IMR-90 (cell line): ENCODE results near the gene DTX1. TPM values are rescaled to one million over a fixed set of nuclear protein-coding genes. Genes with fewer than 3 reads are reported as not detected.

ENCODE experiments used
- ATAC-seq: fragments of 200-7000 bp; cut with Tn5 transposase; 2 replicates; pipeline ENCODE4 v1.9.1; 2020; ENCODE audit warnings: low read depth, mild to moderate bottlenecking, moderate library complexity
- BruUV-seq: library from RNA; stranded (reverse); fragments of 400-500 nt; replicated peaks from 2 replicates; lab custom pipeline; 2021; lab: Mats Ljungman, UMichigan
- CTCF ChIA-PET: fragments of 300-600 bp; formaldehyde crosslinking; extraction: SDS; loops from one replicate; lab custom pipeline; 2021; ENCODE audit warnings: antibody characterized with exemption; lab: Yijun Ruan, JAX
- POLR2A ChIA-PET: fragments of 300-600 bp; sonication (Branson Sonifier 250); formaldehyde crosslinking; loops from one replicate; lab custom pipeline; 2022; ENCODE audit warnings: antibody characterized with exemption; ENCODE audit not compliant: unreplicated experiment; lab: Charles Lee
- DNase-seq: peaks from one replicate; pipeline ENCODE4 v3.0.0; 2013
- H2AFZ ChIP-seq: replicated peaks from 2 replicates; pipeline ENCODE3; 2013; ENCODE audit warnings: low read length, mild to moderate bottlenecking; ENCODE audit not compliant: poor library complexity
- H2AK5ac ChIP-seq: 2 replicates; pipeline ENCODE4 v1.6.1; 2013; ENCODE audit warnings: low read depth, low read length, inconsistent platforms
- H2AK9ac ChIP-seq: replicated peaks from 2 replicates; pipeline ENCODE3; 2013; ENCODE audit warnings: mild to moderate bottlenecking, low read depth, low read length, moderate library complexity; ENCODE audit not compliant: poor library complexity
- H2BK120ac ChIP-seq: 2 replicates; pipeline ENCODE4 v1.6.1; 2013; ENCODE audit warnings: low read depth, low read length, inconsistent platforms
- H2BK15ac ChIP-seq: 3 replicates; pipeline ENCODE4 v1.6.1; 2013; ENCODE audit warnings: low read depth, low read length, inconsistent platforms
- H2BK20ac ChIP-seq: 2 replicates; pipeline ENCODE4 v1.6.1; 2013; ENCODE audit warnings: low read depth, mild to moderate bottlenecking, inconsistent platforms, low read length, moderate library complexity
- H2BK5ac ChIP-seq: 2 replicates; pipeline ENCODE4 v1.6.1; 2013; ENCODE audit warnings: mild to moderate bottlenecking, low read depth, low read length, inconsistent platforms; ENCODE audit not compliant: poor library complexity, severe bottlenecking
- H3K14ac ChIP-seq: replicated peaks from 2 replicates; pipeline ENCODE4 v1.6.1; 2013; ENCODE audit warnings: low read depth, low read length, inconsistent platforms
- H3K18ac ChIP-seq: 2 replicates; pipeline ENCODE4 v1.6.1; 2013; ENCODE audit warnings: low read depth, low read length, control low read depth
- H3K23ac ChIP-seq: 2 replicates; pipeline ENCODE4 v1.6.1; 2013; ENCODE audit warnings: low read depth, low read length, inconsistent platforms
- H3K27ac ChIP-seq: 2 replicates; pipeline ENCODE4 v1.5.1; 2013; ENCODE audit warnings: mild to moderate bottlenecking, control low read depth, low read length; ENCODE audit not compliant: insufficient read depth
- H3K27me3 ChIP-seq: 2 replicates; pipeline ENCODE4 v1.6.1; 2013; ENCODE audit warnings: low read length; ENCODE audit not compliant: control insufficient read depth, insufficient read depth
- H3K36me3 ChIP-seq: 2 replicates; pipeline ENCODE4 v1.6.1; 2013; ENCODE audit warnings: low read length, mixed read lengths; ENCODE audit not compliant: control insufficient read depth, insufficient read depth
- H3K4ac ChIP-seq: 2 replicates; pipeline ENCODE4 v1.6.1; 2013; ENCODE audit warnings: low read depth, low read length, inconsistent platforms
- H3K4me1 ChIP-seq: 2 replicates; pipeline ENCODE4 v1.6.1; 2013; ENCODE audit warnings: low read length, mixed read lengths; ENCODE audit not compliant: control insufficient read depth, insufficient read depth
- H3K4me2 ChIP-seq: 2 replicates; pipeline ENCODE4 v1.6.1; 2013; ENCODE audit warnings: low read depth, mild to moderate bottlenecking, control low read depth, low read length, moderate library complexity
- H3K4me3 ChIP-seq: 2 replicates; pipeline ENCODE4 v1.5.1; 2013; ENCODE audit warnings: low read depth, mild to moderate bottlenecking, control low read depth, low read length, moderate library complexity; ENCODE audit not compliant: insufficient read depth
- H3K56ac ChIP-seq: 2 replicates; pipeline ENCODE4 v1.6.1; 2013; ENCODE audit warnings: low read length, inconsistent platforms; ENCODE audit not compliant: insufficient read depth; ENCODE audit errors: extremely low read depth
- H3K79me1 ChIP-seq, 2 experiments: 2 replicates each; pipeline ENCODE4 v1.6.1; 2013; ENCODE audit warnings: low read length in 2 of 2, inconsistent platforms in 1 of 2, low read depth in 1 of 2
- H3K9ac ChIP-seq: 2 replicates; pipeline ENCODE4 v1.6.1; 2013; ENCODE audit warnings: low read depth, low read length, control low read depth
- H3K9me1 ChIP-seq: 2 replicates; pipeline ENCODE4 v1.6.1; 2013; ENCODE audit warnings: low read length, inconsistent platforms; ENCODE audit not compliant: insufficient read depth
- H3K9me3 ChIP-seq: 2 replicates; pipeline ENCODE4 v1.6.1; 2013; ENCODE audit warnings: low read length; ENCODE audit not compliant: control insufficient read depth, insufficient read depth
- H4K20me1 ChIP-seq: 2 replicates; pipeline ENCODE4 v1.6.1; 2013; ENCODE audit warnings: low read length, inconsistent platforms; ENCODE audit not compliant: insufficient read depth
- H4K5ac ChIP-seq: 2 replicates; pipeline ENCODE4 v1.6.1; 2013; ENCODE audit warnings: mild to moderate bottlenecking, low read depth, low read length, control low read depth
- H4K8ac ChIP-seq, 2 experiments: 2 replicates each; pipeline ENCODE4 v1.6.1; 2013; ENCODE audit warnings: low read depth in 2 of 2, low read length in 2 of 2, control low read depth in 1 of 2, inconsistent platforms in 1 of 2
- H4K91ac ChIP-seq: 2 replicates; pipeline ENCODE4 v1.6.1; 2013; ENCODE audit warnings: low read depth, low read length, inconsistent platforms; ENCODE audit not compliant: insufficient read depth
- BHLHE40 ChIP-seq: fragments of 150-350 bp; IDR thresholded peaks from 2 replicates; pipeline ENCODE4 v1.6.1; 2016; ENCODE audit warnings: mild to moderate bottlenecking, low read depth, low read length
- CEBPB ChIP-seq: IDR thresholded peaks from 2 replicates; pipeline ENCODE4 v1.6.1; 2012; ENCODE audit warnings: low read depth, low read length, improper control_type of control experiment
- CHD1 ChIP-seq: IDR thresholded peaks from 2 replicates; pipeline ENCODE4 v1.6.1; 2012; ENCODE audit warnings: low read depth, low read length, improper control_type of control experiment
- CTCF ChIP-seq: conservative IDR thresholded peaks from 2 replicates; pipeline ENCODE4 v1.5.1; 2012; ENCODE audit warnings: mild to moderate bottlenecking, low read depth, low read length, improper control_type of control experiment
- ELK1 ChIP-seq: fragments of 150-350 bp; IDR thresholded peaks from 2 replicates; pipeline ENCODE4 v1.6.1; 2016; ENCODE audit warnings: low read depth, mild to moderate bottlenecking, low read length, moderate library complexity, borderline replicate concordance
- FOS ChIP-seq: fragments of 150-350 bp; IDR thresholded peaks from 2 replicates; pipeline ENCODE4 v1.6.1; 2016; ENCODE audit warnings: low read depth, low read length
- MAFK ChIP-seq: IDR thresholded peaks from 2 replicates; pipeline ENCODE4 v1.6.1; 2012; ENCODE audit warnings: low read depth, low read length, improper control_type of control experiment
- MAZ ChIP-seq: IDR thresholded peaks from 2 replicates; pipeline ENCODE4 v1.6.1; 2012; ENCODE audit warnings: low read depth, mild to moderate bottlenecking, low read length, improper control_type of control experiment, moderate library complexity, borderline replicate concordance
- MXI1 ChIP-seq: IDR thresholded peaks from 2 replicates; pipeline ENCODE4 v1.6.1; 2012; ENCODE audit warnings: low read depth, mild to moderate bottlenecking, low read length, moderate library complexity, borderline replicate concordance
- NFE2L2 ChIP-seq: fragments of 150-350 bp; IDR thresholded peaks from 2 replicates; pipeline ENCODE4 v1.6.1; 2016; ENCODE audit warnings: low read depth, mild to moderate bottlenecking, low read length
- POLR2A ChIP-seq: IDR thresholded peaks from 2 replicates; pipeline ENCODE4 v1.6.1; 2012; ENCODE audit warnings: mild to moderate bottlenecking, low read depth, low read length
- RAD21 ChIP-seq: IDR thresholded peaks from 2 replicates; pipeline ENCODE4 v1.6.1; 2012; ENCODE audit warnings: low read length, improper control_type of control experiment
- RCOR1 ChIP-seq: IDR thresholded peaks from 2 replicates; pipeline ENCODE4 v1.6.1; 2012; ENCODE audit warnings: mild to moderate bottlenecking, low read length, improper control_type of control experiment; ENCODE audit not compliant: insufficient replicate concordance
- RFX5 ChIP-seq: IDR thresholded peaks from 2 replicates; pipeline ENCODE4 v1.8.0; 2012; ENCODE audit warnings: low read depth, mild to moderate bottlenecking, low read length, moderate library complexity
- SMC3 ChIP-seq: fragments of 150-350 bp; IDR thresholded peaks from 2 replicates; pipeline ENCODE4 v1.6.1; 2016; ENCODE audit warnings: low read depth, mild to moderate bottlenecking, antibody characterized with exemption, low read length, moderate library complexity
- WGBS, 2 experiments: methylation state at CpG; one replicate each; pipeline versions ENCODE4 v1.1.5 to v1.1.7; 2013; ENCODE audit warnings: missing lambda C conversion rate in 2 of 2; ENCODE audit not compliant: insufficient read length in 1 of 2; ENCODE audit errors: extremely low coverage in 2 of 2; 5-methylcytosine and 5-hydroxymethylcytosine counted together
- dilution Hi-C: fragments of 300-500 bp; cut with HindIII; formaldehyde crosslinking; loops from one replicate; pipeline ENCODE4 v1.14.3; 2018; ENCODE audit warnings: low sequenced_read_pairs; ENCODE audit not compliant: unreplicated experiment
- in situ Hi-C: fragments of 300-500 bp; cut with MboI; formaldehyde crosslinking; loops from 3 replicates; pipeline ENCODE4 v1.14.3; 2019; ENCODE audit warnings: low sequenced_read_pairs, inconsistent platforms, mixed read lengths
- intact Hi-C: fragments of 100-400 bp; cut with micrococcal nuclease; formaldehyde crosslinking; loops from 2 replicates; pipeline ENCODE4 v1.10.0; 2022
- polyA plus RNA-seq, 3 experiments: library from polyadenylated mRNA; depleted of rRNA; stranded (reverse); fragments of >200 nt; gene quantifications; 2 replicates each; pipeline ENCODE4 v1.2.3, GENCODE V29; 2012; ENCODE audit warnings: low replicate concordance in 1 of 3
- total RNA-seq: library from RNA; depleted of rRNA; stranded (reverse); fragments of >200 nt; gene quantifications from 2 replicates; pipeline ENCODE4 v1.2.3, GENCODE V29; 2012
- TF ChIP-seq, protein P1 (sequence below): fragments of 150-350 bp; IDR thresholded peaks from 2 replicates; pipeline ENCODE4 v1.6.1; 2017; ENCODE audit warnings: mild to moderate bottlenecking, antibody characterized with exemption, low read length, low read depth

The DTX1 gene
- total and polyA plus RNA-seq, 2 of the 4 experiments (the other 2 are of a cell fraction): not detected

DNA sequence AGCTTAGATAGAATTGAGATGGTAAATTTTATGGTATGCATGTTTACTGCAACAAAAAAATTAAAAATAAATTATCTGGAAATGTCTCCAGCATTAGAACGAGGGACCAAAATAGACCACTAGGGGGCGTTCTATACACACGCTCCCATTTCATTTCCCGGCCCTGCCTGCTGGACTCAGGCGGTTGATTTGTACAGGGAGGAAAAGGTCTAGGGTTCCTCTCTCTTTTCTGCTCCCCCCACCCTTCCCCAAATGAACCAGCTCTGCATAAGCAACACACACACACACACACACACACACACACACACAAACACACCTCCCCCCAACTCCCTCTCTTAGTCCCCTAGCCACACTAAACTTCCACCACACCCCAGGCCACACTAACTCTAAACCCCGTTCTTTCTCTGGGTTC is 7.8 kb upstream of the DTX1 start:
- no peaks in the 10 kb centered on the region for H3K4me1 ChIP-seq
- ChIA-PET CTCF (interaction anchor here (0.6 to 2.1 kb wide), 4 partner anchors 11 to 126 kb away, joined by 3 to 8 read pairs (median 5); no protein-coding TSS in a partner anchor), POLR2A (no interaction called here)
- H3K36me3 ChIP-seq: no peaks in the 10 kb centered on the region
- no peak overlapping the region for H2AK5ac ChIP-seq
- intact Hi-C loops: loop anchor here (1.0 to 2.0 kb wide), 4 partner anchors 50 to 378 kb away; no protein-coding TSS in a partner anchor
- no TSS peak for BruUV-seq
- no peak overlapping the region for H2BK15ac ChIP-seq
- no peak overlapping the region for H3K4ac ChIP-seq
- no peak overlapping the region for H3K4me2 ChIP-seq
- no peak overlapping the region for H4K8ac ChIP-seq
- no peak overlapping the region for H3K9ac ChIP-seq
- H2BK20ac ChIP-seq: no peak overlapping the region
- ATAC-seq (peak; percentile 91), DNase-seq (peak; percentile 51)
- no peak overlapping the region for H3K56ac ChIP-seq
- H2BK5ac ChIP-seq: no peak overlapping the region
- H4K91ac ChIP-seq: no peak overlapping the region
- TF ChIP-seq MAFK (no peak), RCOR1 (no peak), NFE2L2 (no peak), MAZ (no peak), MXI1 (no peak), RFX5 (no peak), CHD1 (no peak), CEBPB (no peak), RAD21 (peak; percentile 88), CTCF (peak; percentile 93), SMC3 (peak; percentile 83), FOS (no peak), ELK1 (no peak), POLR2A (no peak), BHLHE40 (no peak)
- TF ChIP-seq, protein P1, sequence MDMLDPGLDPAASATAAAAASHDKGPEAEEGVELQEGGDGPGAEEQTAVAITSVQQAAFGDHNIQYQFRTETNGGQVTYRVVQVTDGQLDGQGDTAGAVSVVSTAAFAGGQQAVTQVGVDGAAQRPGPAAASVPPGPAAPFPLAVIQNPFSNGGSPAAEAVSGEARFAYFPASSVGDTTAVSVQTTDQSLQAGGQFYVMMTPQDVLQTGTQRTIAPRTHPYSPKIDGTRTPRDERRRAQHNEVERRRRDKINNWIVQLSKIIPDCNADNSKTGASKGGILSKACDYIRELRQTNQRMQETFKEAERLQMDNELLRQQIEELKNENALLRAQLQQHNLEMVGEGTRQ: no peak
- 40% methylated on average over 1 of the region's 6 CpGs; no CpG with 5 or more reads in 1 of the 2 experiments for WGBS, 2 experiments
- no peaks in the 10 kb centered on the region for H3K79me1 ChIP-seq
- no peak overlapping the region for H3K27ac ChIP-seq
- no peaks in the 10 kb centered on the region; the same call in 1 of the 2 replicates for H3K27me3 ChIP-seq
- H4K20me1 ChIP-seq: no peaks in the 10 kb centered on the region
- H2AK9ac ChIP-seq: no peak overlapping the region
- H3K4me3 ChIP-seq: no peak overlapping the region
- no peak overlapping the region for H3K23ac ChIP-seq
- no peak overlapping the region for H4K5ac ChIP-seq
- no peak overlapping the region for H3K14ac ChIP-seq
- dilution Hi-C loops: no loop called here
- H2BK120ac ChIP-seq: no peak overlapping the region
- in situ Hi-C loops: loop anchor here (5.0 kb wide), 1 partner anchor 124 kb away; no protein-coding TSS in a partner anchor
- no peaks in the 10 kb centered on the region for H3K9me1 ChIP-seq
- H3K18ac ChIP-seq: no peak overlapping the region
- peak overlapping the region; percentile 8 for H2AFZ ChIP-seq
- no peaks in the 10 kb centered on the region for H3K9me3 ChIP-seq
